GM10266 (cell line): ENCODE results near the gene CEP131.

ENCODE experiments used
- DNase-seq: peaks from one replicate; pipeline ENCODE4 v3.0.0; 2012; ENCODE audit errors: extremely low spot score
- TF ChIP-seq, protein P1 (sequence below): IDR thresholded peaks from 2 replicates; pipeline ENCODE4 v1.5.1; 2012; ENCODE audit warnings: mild to moderate bottlenecking, low read depth; ENCODE audit not compliant: control insufficient read depth, insufficient read depth; ENCODE audit errors: missing control alignments

Gene CEP131

DNA sequence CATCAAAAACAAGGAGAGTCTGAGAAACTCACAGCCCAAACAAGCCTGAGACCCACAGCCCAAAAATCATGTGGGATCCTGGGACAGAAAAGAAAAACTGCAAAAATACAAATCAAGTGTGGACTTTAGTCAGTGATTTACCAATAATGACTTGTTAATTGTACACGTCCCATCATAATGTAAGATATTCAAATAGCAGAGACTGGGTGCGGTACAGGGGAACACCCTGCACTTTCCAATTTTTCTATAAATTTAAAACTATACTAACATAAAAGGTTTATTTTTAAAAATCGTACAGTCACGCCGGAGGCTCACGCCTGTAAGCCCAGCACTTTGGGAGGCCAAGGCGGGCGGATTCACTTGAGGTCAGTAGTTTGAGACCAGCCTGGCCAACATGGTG is 8.8 kb downstream of the CEP131 start:
- TF ChIP-seq, protein P1, sequence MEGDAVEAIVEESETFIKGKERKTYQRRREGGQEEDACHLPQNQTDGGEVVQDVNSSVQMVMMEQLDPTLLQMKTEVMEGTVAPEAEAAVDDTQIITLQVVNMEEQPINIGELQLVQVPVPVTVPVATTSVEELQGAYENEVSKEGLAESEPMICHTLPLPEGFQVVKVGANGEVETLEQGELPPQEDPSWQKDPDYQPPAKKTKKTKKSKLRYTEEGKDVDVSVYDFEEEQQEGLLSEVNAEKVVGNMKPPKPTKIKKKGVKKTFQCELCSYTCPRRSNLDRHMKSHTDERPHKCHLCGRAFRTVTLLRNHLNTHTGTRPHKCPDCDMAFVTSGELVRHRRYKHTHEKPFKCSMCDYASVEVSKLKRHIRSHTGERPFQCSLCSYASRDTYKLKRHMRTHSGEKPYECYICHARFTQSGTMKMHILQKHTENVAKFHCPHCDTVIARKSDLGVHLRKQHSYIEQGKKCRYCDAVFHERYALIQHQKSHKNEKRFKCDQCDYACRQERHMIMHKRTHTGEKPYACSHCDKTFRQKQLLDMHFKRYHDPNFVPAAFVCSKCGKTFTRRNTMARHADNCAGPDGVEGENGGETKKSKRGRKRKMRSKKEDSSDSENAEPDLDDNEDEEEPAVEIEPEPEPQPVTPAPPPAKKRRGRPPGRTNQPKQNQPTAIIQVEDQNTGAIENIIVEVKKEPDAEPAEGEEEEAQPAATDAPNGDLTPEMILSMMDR, result no peak
- no peak for DNase-seq

DNA sequence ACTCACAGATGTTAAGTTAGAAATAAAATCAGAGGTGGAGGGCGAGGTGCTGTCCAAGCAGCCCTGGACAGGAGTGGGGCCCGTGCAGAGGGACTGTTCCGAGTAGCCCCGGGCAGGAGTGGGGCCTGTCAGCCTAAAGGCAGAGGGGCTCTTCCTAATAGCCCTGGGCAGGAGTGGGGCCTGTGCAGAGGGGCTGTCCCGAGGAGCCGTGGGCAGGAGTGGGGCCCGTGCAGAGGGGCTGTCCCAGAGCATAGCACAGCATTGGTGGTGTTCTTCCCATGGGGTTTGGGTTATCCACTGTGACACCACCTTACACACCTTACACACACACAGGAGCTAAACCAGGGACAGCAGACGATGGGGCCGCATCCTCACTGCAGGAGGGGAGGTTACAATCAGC is 10.4 kb downstream of the CEP131 start:
- TF ChIP-seq, protein P1, result no peak

DNA sequence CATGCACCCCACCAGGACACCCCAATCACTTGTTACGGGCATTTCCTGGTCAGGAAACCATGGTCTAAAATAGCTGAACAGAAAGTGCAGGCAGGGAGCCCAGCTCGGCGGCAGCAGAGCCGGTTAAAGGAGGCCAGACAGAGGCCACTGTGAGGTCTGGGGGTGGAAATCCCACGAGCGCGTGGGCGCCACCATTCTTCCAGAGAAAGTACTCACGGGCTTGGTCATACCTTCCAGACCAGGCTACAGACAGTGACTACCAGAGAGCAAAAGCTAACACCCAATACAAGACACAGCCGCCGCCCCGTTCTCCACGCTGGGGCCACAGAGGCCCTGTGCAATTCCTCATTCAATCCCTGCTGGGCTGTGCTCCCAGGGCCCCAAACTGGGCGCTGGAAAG is 11.9 kb downstream of the CEP131 start:
- no peak for DNase-seq
- TF ChIP-seq, protein P1, result no peak

More for the DNA sequence above, 10.4 kb downstream of the CEP131 start:
- DNase-seq, result no peak

DNA sequence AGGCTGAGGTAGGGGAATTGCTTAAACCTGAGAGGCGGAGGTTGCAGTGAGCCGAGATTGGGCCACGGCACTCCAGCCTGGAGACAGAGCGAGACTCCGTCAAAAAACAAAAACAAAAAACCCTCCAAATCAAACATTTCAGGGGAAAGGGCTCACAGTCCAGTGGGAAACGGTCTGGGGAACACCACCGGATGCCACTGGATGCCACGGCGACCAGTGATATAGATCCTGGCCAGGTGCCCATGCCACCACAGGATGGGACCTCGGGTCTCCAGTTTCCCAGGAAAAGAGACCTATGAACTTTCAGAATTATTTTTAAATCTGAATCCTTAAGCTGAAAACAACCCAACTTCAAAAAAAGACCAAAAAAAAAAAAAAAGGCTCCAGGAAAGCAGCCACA is 12.3 kb downstream of the CEP131 start:
- no peak for DNase-seq
- TF ChIP-seq, protein P1, result no peak

DNA sequence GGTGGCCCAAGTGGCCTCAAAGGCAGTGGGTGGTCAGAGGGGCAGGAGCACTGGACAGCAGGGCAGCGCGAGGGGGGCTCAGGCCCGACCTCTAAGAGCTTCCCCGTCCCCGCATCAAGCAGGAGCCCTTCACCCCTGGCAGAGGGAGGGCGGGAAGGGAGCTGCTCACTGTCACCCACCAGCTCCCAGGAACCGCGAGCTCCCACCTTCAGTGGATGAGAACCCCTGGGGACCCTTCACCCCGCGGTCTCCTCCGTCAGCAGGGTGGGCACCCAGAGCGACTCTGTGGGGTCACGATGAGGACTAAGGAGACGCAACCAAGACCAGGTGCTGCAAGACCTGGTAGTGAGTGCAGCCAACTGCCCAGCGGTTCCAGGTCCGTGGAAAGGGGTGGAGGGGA is 13.6 kb downstream of the CEP131 start:
- DNase-seq, result no peak
- TF ChIP-seq, protein P1, result no peak

DNA sequence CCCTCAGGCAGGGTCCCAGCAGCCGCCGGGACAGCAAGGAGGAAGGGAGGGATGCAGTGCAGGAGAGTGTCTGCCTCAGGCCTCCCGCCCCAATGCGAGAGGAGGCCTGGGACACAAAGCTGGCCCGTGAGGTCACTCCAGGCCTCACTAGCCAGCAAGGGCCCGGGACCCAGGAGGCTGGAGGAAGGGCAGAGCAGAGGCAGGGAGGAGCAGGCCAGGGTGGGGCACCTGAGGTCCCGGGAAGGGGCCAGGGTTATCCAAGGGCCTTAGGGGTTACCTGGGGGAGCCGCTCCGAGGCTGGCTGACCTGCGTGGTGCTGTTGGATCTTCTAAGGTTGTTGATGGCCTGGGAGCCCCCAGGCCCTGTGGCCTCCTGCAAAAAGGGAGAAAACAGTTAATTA is 14.1 kb downstream of the CEP131 start:
- TF ChIP-seq, protein P1, result no peak
- no peak for DNase-seq

DNA sequence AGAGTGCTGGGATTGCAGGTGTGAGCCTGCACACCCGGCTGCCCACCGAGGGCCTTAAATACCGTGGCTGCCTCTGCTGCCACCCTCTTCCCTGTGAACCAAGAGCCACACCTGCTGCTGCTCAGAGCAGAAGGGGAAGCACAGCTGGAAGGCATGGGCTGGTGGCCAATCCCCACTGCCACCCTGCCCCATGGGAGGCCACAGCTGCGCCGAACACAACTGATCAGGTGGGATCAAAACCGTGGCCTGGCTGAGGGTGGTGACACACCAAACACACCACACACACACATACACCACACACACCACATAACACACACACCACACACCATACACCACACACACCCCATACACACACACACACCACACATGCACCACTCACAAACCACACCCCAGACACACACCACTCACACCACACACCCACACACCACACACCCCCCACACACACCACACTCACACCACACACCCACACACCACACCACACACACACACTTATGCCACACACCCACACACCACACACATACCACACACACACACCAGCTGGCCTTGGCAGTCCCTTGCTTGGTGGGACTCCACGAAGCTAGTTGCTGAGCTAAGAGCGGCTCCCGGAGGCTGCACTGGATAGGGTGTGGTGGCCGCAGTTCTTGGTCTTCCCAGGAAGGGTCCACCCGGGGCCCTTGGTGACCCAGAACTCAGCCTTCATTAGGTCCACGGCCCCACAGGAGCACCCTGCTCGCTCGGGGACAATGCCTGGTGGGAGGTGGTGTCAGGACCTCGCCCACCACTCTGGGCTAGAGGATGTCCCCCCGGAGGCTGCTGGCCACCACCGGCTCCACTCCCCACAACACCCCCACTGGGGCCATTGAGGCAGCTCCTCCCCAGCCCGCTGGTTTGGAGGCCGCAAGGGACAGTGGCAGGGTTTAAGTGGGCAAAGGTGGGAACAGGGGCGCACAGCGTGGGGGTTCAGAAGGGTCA is 14.9 kb downstream of the CEP131 start:
- DNase-seq, result no peak
- TF ChIP-seq, protein P1, result no peak
